T-helper 17 cell (primary cell): ENCODE results near the gene KRTAP19-8. TPM values are rescaled to one million over a fixed set of nuclear protein-coding genes. Genes with fewer than 3 reads are reported as not detected.

ENCODE experiments used
- ATAC-seq: fragments of 150-1000 bp; cut with Tn5 transposase; 2 replicates; pipeline ENCODE4 v1.10.0; 2021; ENCODE audit warnings: mild to moderate bottlenecking, moderate library complexity
- DNase-seq, 3 donors: peaks; one replicate each; pipeline versions ENCODE4 v3.0.0 to v3.0.0-alpha.2; 2020 to 2021
- H3K9me3 ChIP-seq: one replicate; pipeline ENCODE4 v1.7.0; 2013; ENCODE audit warnings: low read length, mild to moderate bottlenecking; ENCODE audit not compliant: control insufficient read depth, poor library complexity, severe bottlenecking
- H3K27ac Mint-ChIP-seq: one replicate; pipeline ENCODE4 v1.8.0; 2022; ENCODE audit warnings: mild to moderate bottlenecking, moderate library complexity, mixed read lengths
- H3K27me3 Mint-ChIP-seq: one replicate; pipeline ENCODE4 v1.8.0; 2022; ENCODE audit warnings: mixed read lengths
- H3K36me3 Mint-ChIP-seq: one replicate; pipeline ENCODE4 v1.8.0; 2022; ENCODE audit warnings: low read depth, mixed read lengths
- H3K4me1 Mint-ChIP-seq: one replicate; pipeline ENCODE4 v1.8.0; 2022; ENCODE audit warnings: mild to moderate bottlenecking, mixed read lengths
- H3K4me3 Mint-ChIP-seq: one replicate; pipeline ENCODE4 v1.8.0; 2022; ENCODE audit warnings: mild to moderate bottlenecking, moderate library complexity, mixed read lengths
- total RNA-seq, 4 donors: library from RNA in 2 of 4; stranded (reverse) in 2 of 4; gene quantifications; one replicate each; pipeline ENCODE4 v1.2.3 and lab custom pipeline; 2022 to 2026

KRTAP19-8 gene, protein sequence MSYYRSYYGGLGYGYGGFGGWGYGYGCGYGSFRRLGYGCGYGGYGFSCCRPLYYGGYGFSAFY
- total RNA-seq (not detected), total RNA-seq (lab: John Stamatoyannopoulos, UW) (0 reads per million in 2 donors)

- DNase-seq (no peak), ATAC-seq (no peak)
- H3K4me3 Mint-ChIP-seq: no peak within 1 kb of the TSS
- H3K4me1 Mint-ChIP-seq: no peaks in the 10 kb centered on the region
- H3K27ac Mint-ChIP-seq: no peak within 1 kb of the TSS
- H3K36me3 Mint-ChIP-seq: no peaks in the 10 kb centered on the region
- H3K9me3 ChIP-seq: no peaks in the 10 kb centered on the region
- peaks cover 19% of the 10 kb centered on the region for H3K27me3 Mint-ChIP-seq
Measured at GRCh38 chr21:31038376-31038775, at the start of gene KRTAP19-8. TSS of gene KRTAP19-8 (minus strand) at chr21:31038476. CDS start at chr21:31038443, 33 bp downstream.

GRCh38 chr21:31087639-31088473, 49.6 kb upstream of the KRTAP19-8 start:
- peaks cover 18% of the 10 kb centered on the region for H3K27me3 Mint-ChIP-seq
- no peaks in the 10 kb centered on the region for H3K9me3 ChIP-seq
- ATAC-seq: no peak
- H3K27ac Mint-ChIP-seq: no peak overlapping the region
- no peak for DNase-seq
- peak overlapping the region; percentile 28 for H3K4me3 Mint-ChIP-seq
- peaks cover 9% of the 10 kb centered on the region for H3K4me1 Mint-ChIP-seq
- H3K36me3 Mint-ChIP-seq: peaks cover 2% of the 10 kb centered on the region

DNA sequence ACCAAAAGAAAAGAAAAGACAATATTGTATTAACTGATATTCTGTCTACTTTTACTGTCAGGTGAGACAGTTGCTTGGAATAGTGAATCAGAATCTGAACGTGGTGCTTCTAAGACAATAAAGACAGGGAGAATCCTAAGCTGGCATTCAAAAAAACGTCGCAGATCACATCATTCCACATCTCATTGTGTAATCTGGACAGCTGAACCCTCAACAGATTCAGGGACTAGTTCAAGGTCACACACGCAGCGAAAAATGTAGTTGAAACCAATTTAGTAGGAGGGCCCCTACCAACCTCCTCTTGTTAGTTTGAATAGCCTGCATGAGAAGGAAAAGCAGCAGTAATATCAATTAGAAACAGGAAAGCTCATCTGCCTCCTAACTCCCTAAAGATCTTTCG, 46.4 kb upstream of the KRTAP19-8 start:
- no peaks in the 10 kb centered on the region for H3K9me3 ChIP-seq
- H3K4me3 Mint-ChIP-seq: no peak overlapping the region
- DNase-seq (no peak), ATAC-seq (no peak)
- no peak overlapping the region for H3K27ac Mint-ChIP-seq
- H3K4me1 Mint-ChIP-seq: peaks cover 9% of the 10 kb centered on the region
- peaks cover 2% of the 10 kb centered on the region for H3K36me3 Mint-ChIP-seq
- peaks cover 14% of the 10 kb centered on the region for H3K27me3 Mint-ChIP-seq

DNA sequence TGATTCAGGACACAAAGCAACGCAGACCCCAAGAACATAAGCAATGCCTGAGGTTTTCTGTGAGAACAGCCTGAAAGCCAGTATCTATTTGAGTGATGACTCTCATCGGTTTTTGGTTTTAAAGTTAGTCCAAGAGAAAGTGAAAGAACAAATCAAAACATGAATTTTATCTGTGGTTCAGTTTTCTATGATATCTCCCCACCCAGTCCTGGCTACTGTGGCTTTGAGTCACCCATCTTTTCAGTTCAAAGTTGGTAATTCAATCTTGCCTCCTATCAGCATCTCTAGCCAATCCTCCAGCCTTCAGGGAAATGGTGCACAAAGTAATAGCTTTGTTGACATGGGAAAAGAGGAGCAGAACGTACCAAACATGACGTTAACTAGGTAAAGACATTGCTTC, 40.5 kb upstream of the KRTAP19-8 start:
- H3K27ac Mint-ChIP-seq: peak overlapping the region; percentile 19
- no peak for ATAC-seq
- no peak overlapping the region for H3K4me3 Mint-ChIP-seq
- H3K36me3 Mint-ChIP-seq: peaks cover 4% of the 10 kb centered on the region
- DNase-seq: no peak
- H3K4me1 Mint-ChIP-seq: peaks cover 9% of the 10 kb centered on the region
- peaks cover 14% of the 10 kb centered on the region for H3K27me3 Mint-ChIP-seq
- H3K9me3 ChIP-seq: no peaks in the 10 kb centered on the region

DNA sequence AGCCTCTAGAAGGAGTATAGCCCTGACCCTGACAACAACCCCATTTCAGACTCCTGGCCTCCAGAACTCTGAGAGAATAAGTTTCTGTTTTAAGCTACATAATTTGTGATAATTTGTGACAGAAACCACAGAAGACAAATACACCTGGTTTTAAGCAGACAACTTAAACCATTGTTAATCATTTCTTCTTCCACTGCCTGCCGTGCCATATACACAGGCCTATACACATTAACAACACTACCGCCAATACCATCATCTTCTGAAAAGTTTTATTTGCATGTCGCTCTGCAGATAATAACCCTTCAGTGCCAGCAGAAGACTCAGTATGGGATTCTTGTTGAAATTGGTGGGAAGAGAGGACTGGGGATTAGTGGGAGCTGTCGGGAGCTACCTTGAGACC, 39.9 kb upstream of the KRTAP19-8 start:
- H3K36me3 Mint-ChIP-seq: peaks cover 4% of the 10 kb centered on the region
- ATAC-seq: no peak
- no peak for DNase-seq
- H3K4me1 Mint-ChIP-seq: peaks cover 9% of the 10 kb centered on the region
- H3K4me3 Mint-ChIP-seq: no peak overlapping the region
- H3K9me3 ChIP-seq: no peaks in the 10 kb centered on the region
- H3K27me3 Mint-ChIP-seq: peaks cover 16% of the 10 kb centered on the region
- peak overlapping the region; percentile 19 for H3K27ac Mint-ChIP-seq

DNA sequence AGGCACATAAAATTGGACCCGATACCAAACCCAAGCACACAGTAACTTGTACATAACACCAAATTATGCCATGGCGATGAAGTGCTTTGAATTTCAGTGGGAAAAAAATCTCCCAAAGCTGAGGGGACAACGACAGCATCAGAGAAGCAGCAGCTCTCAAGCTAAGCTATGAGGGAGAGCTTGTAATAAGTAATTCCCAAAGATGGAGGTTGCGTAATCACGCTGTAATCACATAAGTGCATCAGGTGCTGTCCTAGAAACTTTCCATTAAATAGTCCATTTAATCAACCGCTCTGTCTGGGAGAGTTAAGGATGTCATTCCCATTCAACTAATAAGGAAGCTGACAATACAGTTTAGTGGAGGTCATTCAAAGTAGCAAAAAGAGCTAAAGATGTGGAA, 37.6 kb upstream of the KRTAP19-8 start:
- H3K27me3 Mint-ChIP-seq: peaks cover 36% of the 10 kb centered on the region
- ATAC-seq (no peak), DNase-seq (no peak)
- H3K9me3 ChIP-seq: no peaks in the 10 kb centered on the region
- no peak overlapping the region for H3K4me3 Mint-ChIP-seq
- H3K27ac Mint-ChIP-seq: no peak overlapping the region
- H3K4me1 Mint-ChIP-seq: peaks cover 11% of the 10 kb centered on the region
- peaks cover 4% of the 10 kb centered on the region for H3K36me3 Mint-ChIP-seq

- H3K4me1 Mint-ChIP-seq: peaks cover 2% of the 10 kb centered on the region
- peaks cover 4% of the 10 kb centered on the region for H3K36me3 Mint-ChIP-seq
- H3K27ac Mint-ChIP-seq: no peak overlapping the region
- peaks cover 47% of the 10 kb centered on the region for H3K27me3 Mint-ChIP-seq
- H3K4me3 Mint-ChIP-seq: no peak overlapping the region
- ATAC-seq (no peak), DNase-seq (no peak)
- no peaks in the 10 kb centered on the region for H3K9me3 ChIP-seq
Measured at GRCh38 chr21:31072533-31072932, 34.3 kb upstream of the KRTAP19-8 start.

DNA sequence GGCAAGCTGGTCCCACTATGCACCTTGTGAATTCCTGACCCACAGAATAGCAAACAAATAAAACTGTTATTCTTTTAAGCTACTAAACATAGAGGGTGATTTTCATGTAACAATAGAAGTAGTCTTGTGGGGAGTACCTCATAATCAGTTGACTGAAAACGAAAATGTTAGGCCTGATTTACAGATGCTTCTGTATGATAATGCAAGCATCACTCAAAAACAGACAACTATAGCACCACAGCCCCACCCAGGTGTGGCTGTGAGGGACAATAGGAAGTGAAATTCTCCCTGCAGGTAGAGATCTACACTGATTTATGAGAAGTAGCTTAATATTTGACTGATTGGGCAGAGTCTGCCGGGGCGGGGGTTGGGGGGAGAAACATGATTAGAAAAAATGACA, 26.5 kb upstream of the KRTAP19-8 start:
- H3K27me3 Mint-ChIP-seq: peaks cover 10% of the 10 kb centered on the region
- H3K4me1 Mint-ChIP-seq: no peaks in the 10 kb centered on the region
- DNase-seq: no peak
- no peaks in the 10 kb centered on the region for H3K9me3 ChIP-seq
- H3K27ac Mint-ChIP-seq: no peak overlapping the region
- H3K36me3 Mint-ChIP-seq: no peaks in the 10 kb centered on the region
- no peak for ATAC-seq
- H3K4me3 Mint-ChIP-seq: no peak overlapping the region

- ATAC-seq: no peak
- no peak overlapping the region for H3K4me3 Mint-ChIP-seq
- H3K4me1 Mint-ChIP-seq: no peaks in the 10 kb centered on the region
- H3K36me3 Mint-ChIP-seq: no peaks in the 10 kb centered on the region
- H3K9me3 ChIP-seq: no peaks in the 10 kb centered on the region
- no peak for DNase-seq
- H3K27ac Mint-ChIP-seq: no peak overlapping the region
- H3K27me3 Mint-ChIP-seq: peaks cover 7% of the 10 kb centered on the region
Measured at GRCh38 chr21:31052489-31053142, 14.3 kb upstream of the KRTAP19-8 start.

DNA sequence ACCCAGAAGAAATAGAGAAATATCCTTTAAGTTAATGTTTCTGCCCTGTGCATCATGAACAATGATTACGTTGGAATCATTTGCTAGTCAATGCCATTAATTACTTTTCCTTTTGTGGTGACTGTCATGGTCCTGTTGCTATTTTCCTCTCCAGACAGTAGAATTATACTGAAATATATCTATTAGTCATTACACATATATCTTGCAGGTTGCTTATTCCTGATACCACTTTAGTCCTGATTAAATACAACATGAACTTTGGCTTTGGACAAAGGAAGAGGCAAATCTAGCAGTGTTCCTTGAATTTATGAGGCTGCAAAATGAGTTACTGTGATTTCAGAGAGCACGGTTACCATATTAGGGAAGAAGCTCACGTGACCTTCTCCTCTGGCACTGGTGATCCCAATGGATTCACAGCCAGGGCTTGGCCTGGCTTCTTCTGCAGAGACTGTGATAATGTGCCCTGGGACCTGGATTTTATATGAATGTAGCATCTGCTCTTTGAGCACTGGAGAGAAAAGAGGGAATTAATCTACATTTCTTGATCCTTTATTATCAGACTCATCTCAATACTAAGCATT, 12.4 kb upstream of the KRTAP19-8 start:
- H3K36me3 Mint-ChIP-seq: no peaks in the 10 kb centered on the region
- peaks cover 11% of the 10 kb centered on the region for H3K27me3 Mint-ChIP-seq
- H3K9me3 ChIP-seq: no peaks in the 10 kb centered on the region
- H3K27ac Mint-ChIP-seq: no peak overlapping the region
- no peak for ATAC-seq
- DNase-seq: no peak
- no peaks in the 10 kb centered on the region for H3K4me1 Mint-ChIP-seq
- no peak overlapping the region for H3K4me3 Mint-ChIP-seq

DNA sequence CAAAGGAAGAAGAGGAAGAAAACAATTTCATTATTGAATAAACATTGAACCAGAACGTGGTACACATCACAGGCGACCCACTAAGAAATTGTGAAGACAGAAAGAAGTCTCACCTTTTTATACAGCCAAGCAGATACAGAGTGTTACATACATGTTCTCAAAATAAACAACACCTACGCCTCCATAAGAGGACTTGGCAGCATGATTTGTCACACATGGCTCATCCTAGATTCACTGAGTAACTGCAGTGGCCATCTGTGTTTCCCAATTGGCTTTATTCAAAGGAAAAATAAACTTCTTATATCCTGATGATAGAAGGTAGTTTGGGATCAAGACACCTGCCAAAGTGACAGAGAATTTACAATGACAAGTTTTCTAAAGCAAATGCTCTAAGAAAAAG, 7.6 kb upstream of the KRTAP19-8 start:
- Mint-ChIP-seq H3K4me1 (no peaks in the 10 kb centered on the region), H3K27me3 (peaks cover 4% of the 10 kb centered on the region), H3K27ac (no peak overlapping the region), H3K4me3 (no peak overlapping the region), H3K36me3 (no peaks in the 10 kb centered on the region)
- H3K9me3 ChIP-seq: peaks cover 2% of the 10 kb centered on the region
- DNase-seq (no peak), ATAC-seq (no peak)

- H3K27me3 Mint-ChIP-seq: peaks cover 9% of the 10 kb centered on the region
- H3K36me3 Mint-ChIP-seq: no peaks in the 10 kb centered on the region
- no peaks in the 10 kb centered on the region for H3K4me1 Mint-ChIP-seq
- DNase-seq: no peak
- no peak overlapping the region for H3K27ac Mint-ChIP-seq
- H3K9me3 ChIP-seq: peaks cover 2% of the 10 kb centered on the region
- ATAC-seq: no peak
- H3K4me3 Mint-ChIP-seq: no peak overlapping the region
Measured at GRCh38 chr21:31043471-31043870, 5.2 kb upstream of the KRTAP19-8 start.

GRCh38 chr21:31042080-31042464, 3.8 kb upstream of the KRTAP19-8 start:
- Mint-ChIP-seq H3K4me1 (no peaks in the 10 kb centered on the region), H3K4me3 (no peak overlapping the region), H3K27me3 (peaks cover 14% of the 10 kb centered on the region), H3K36me3 (no peaks in the 10 kb centered on the region), H3K27ac (no peak overlapping the region)
- no peak for ATAC-seq
- peaks cover 2% of the 10 kb centered on the region for H3K9me3 ChIP-seq
- no peak for DNase-seq
